Measurements from ENCODE around the gene ACACB.

The ACACB gene

GRCh38 chr12:109222496-109222895 is 106.1 kb downstream of the ACACB start:
- DNase-seq = no peak

GRCh38 chr12:109223211-109223610 is 106.8 kb downstream of the ACACB start:
- DNase-seq = no peak

GRCh38 chr12:109223868-109224267 is 107.5 kb downstream of the ACACB start:
- no peak for DNase-seq

- no peak for DNase-seq
Observed at GRCh38 chr12:109228664-109229063, 112.3 kb downstream of the ACACB start.

GRCh38 chr12:109230193-109230592 is 113.8 kb downstream of the ACACB start:
- no peak for DNase-seq

GRCh38 chr12:109232731-109233130 is 116.3 kb downstream of the ACACB start:
- DNase-seq = no peak

- no peak for DNase-seq
Observed at GRCh38 chr12:109234012-109234411, 117.6 kb downstream of the ACACB start.

GRCh38 chr12:109236257-109236656 is 119.9 kb downstream of the ACACB start:
- no peak for DNase-seq

GRCh38 chr12:109239179-109239578 is 122.8 kb downstream of the ACACB start:
- DNase-seq = no peak

GRCh38 chr12:109239691-109240090 is 123.3 kb downstream of the ACACB start:
- DNase-seq = no peak

GRCh38 chr12:109240365-109240764 is 124.0 kb downstream of the ACACB start:
- DNase-seq = no peak

GRCh38 chr12:109241936-109242335 is 125.5 kb downstream of the ACACB start:
- DNase-seq = no peak

- DNase-seq = no peak
Observed at GRCh38 chr12:109244073-109244472, 127.7 kb downstream of the ACACB start.

GRCh38 chr12:109246221-109246620 is 129.8 kb downstream of the ACACB start:
- DNase-seq = no peak

- no peak for DNase-seq
Observed at GRCh38 chr12:109247831-109248654, 131.7 kb downstream of the ACACB start.

- DNase-seq = no peak
Observed at GRCh38 chr12:109250523-109250922, 134.1 kb downstream of the ACACB start.

- no peak for DNase-seq
Observed at GRCh38 chr12:109252799-109253198, 136.4 kb downstream of the ACACB start.

- DNase-seq = no peak
Observed at GRCh38 chr12:109253913-109254544, 137.6 kb downstream of the ACACB start.

- no peak for DNase-seq
Observed at GRCh38 chr12:109255377-109255776, 139.0 kb downstream of the ACACB start.

- DNase-seq = no peak
Observed at GRCh38 chr12:109256011-109256410, 139.6 kb downstream of the ACACB start.

- DNase-seq = no peak
Observed at GRCh38 chr12:109258201-109258600, 141.8 kb downstream of the ACACB start.

- DNase-seq = no peak
Observed at GRCh38 chr12:109258607-109259544, 142.5 kb downstream of the ACACB start.

GRCh38 chr12:109259545-109259895 is 143.1 kb downstream of the ACACB start:
- DNase-seq = no peak
